H9 (cell line): Measurements from ENCODE around the gene GORASP1. TPM values are rescaled to one million over a fixed set of nuclear protein-coding genes. Genes with fewer than 3 reads are reported as not detected.

ENCODE experiments used
- DNase-seq: peaks from one replicate; pipeline ENCODE4 v3.0.0-alpha.2; 2017
- H2AFZ ChIP-seq: one replicate; pipeline ENCODE4 v1.6.1; 2013; ENCODE audit warnings: mild to moderate bottlenecking, low read length, control low read depth, moderate library complexity
- H2AK5ac ChIP-seq: 2 replicates; pipeline ENCODE4 v1.6.1; 2013; ENCODE audit warnings: low read length, control low read depth, mixed read lengths; ENCODE audit not compliant: insufficient read length
- H2BK120ac ChIP-seq: one replicate; pipeline ENCODE4 v1.6.1; 2013; ENCODE audit warnings: low read depth, mild to moderate bottlenecking, low read length, control low read depth, inconsistent platforms; ENCODE audit not compliant: poor library complexity, severe bottlenecking
- H2BK12ac ChIP-seq: 2 replicates; pipeline ENCODE4 v1.6.1; 2013; ENCODE audit warnings: low read length, control low read depth, mixed read lengths, low read depth; ENCODE audit not compliant: insufficient read length
- H2BK15ac ChIP-seq: 2 replicates; pipeline ENCODE4 v1.6.1; 2013; ENCODE audit warnings: low read depth, low read length, control low read depth
- H2BK20ac ChIP-seq: one replicate; pipeline ENCODE4 v1.6.1; 2013; ENCODE audit warnings: low read depth, mild to moderate bottlenecking, low read length, control low read depth, inconsistent platforms; ENCODE audit not compliant: poor library complexity, severe bottlenecking
- H2BK5ac ChIP-seq: 2 replicates; pipeline ENCODE4 v1.6.1; 2013; ENCODE audit warnings: low read length, control low read depth, mixed read lengths; ENCODE audit not compliant: insufficient read length
- H3K14ac ChIP-seq: 2 replicates; pipeline ENCODE4 v1.6.1; 2013; ENCODE audit warnings: low read length, control low read depth; ENCODE audit not compliant: insufficient read depth
- H3K18ac ChIP-seq: 2 replicates; pipeline ENCODE4 v1.6.1; 2013; ENCODE audit warnings: low read depth, mild to moderate bottlenecking, mixed read lengths, low read length, control low read depth; ENCODE audit not compliant: insufficient read length
- H3K23ac ChIP-seq: 2 replicates; pipeline ENCODE4 v1.6.1; 2013; ENCODE audit warnings: low read length, control low read depth, mixed read lengths, low read depth; ENCODE audit not compliant: insufficient read length
- H3K23me2 ChIP-seq: 2 replicates; pipeline ENCODE4 v1.6.1; 2013; ENCODE audit warnings: low read depth, mild to moderate bottlenecking, mixed read lengths, low read length, control low read depth; ENCODE audit not compliant: insufficient read length, poor library complexity, severe bottlenecking
- H3K27ac ChIP-seq: 2 replicates; pipeline ENCODE4 v1.5.1; 2013; ENCODE audit warnings: low read length, control low read depth, mixed read lengths, low read depth; ENCODE audit not compliant: insufficient read length
- H3K27me3 ChIP-seq: 2 replicates; pipeline ENCODE4 v1.6.1; 2013; ENCODE audit warnings: low read length, control low read depth, inconsistent platforms; ENCODE audit not compliant: insufficient read depth
- H3K4ac ChIP-seq: 2 replicates; pipeline ENCODE4 v1.6.1; 2013; ENCODE audit warnings: low read depth, mild to moderate bottlenecking, control low read depth, inconsistent platforms, low read length, moderate library complexity
- H3K4me1 ChIP-seq: 2 replicates; pipeline ENCODE4 v1.6.1; 2013; ENCODE audit warnings: low read length, control low read depth, inconsistent platforms; ENCODE audit not compliant: insufficient read depth
- H3K4me2 ChIP-seq: 2 replicates; pipeline ENCODE4 v1.6.1; 2013; ENCODE audit warnings: low read length, control low read depth, mixed read lengths; ENCODE audit not compliant: insufficient read length, insufficient read depth
- H3K56ac ChIP-seq: 2 replicates; pipeline ENCODE4 v1.6.1; 2013; ENCODE audit warnings: low read depth, mild to moderate bottlenecking, mixed read lengths, low read length, control low read depth; ENCODE audit not compliant: insufficient read length
- H3K79me1 ChIP-seq: 2 replicates; pipeline ENCODE4 v1.6.1; 2013; ENCODE audit warnings: low read depth, mild to moderate bottlenecking, moderate library complexity, low read length, control low read depth, inconsistent platforms; ENCODE audit not compliant: insufficient read depth, poor library complexity, severe bottlenecking
- H3K79me2 ChIP-seq: 2 replicates; pipeline ENCODE4 v1.6.1; 2013; ENCODE audit warnings: low read length, control low read depth, inconsistent platforms; ENCODE audit not compliant: insufficient read depth
- H3K9ac ChIP-seq: 2 replicates; pipeline ENCODE4 v1.6.1; 2013; ENCODE audit warnings: low read length, control low read depth, mixed read lengths; ENCODE audit not compliant: insufficient read length; ENCODE audit errors: extremely low read depth
- H3K9me3 ChIP-seq: one replicate; pipeline ENCODE4 v1.6.1; 2013; ENCODE audit warnings: low read depth, low read length, inconsistent platforms; ENCODE audit not compliant: control insufficient read depth
- H3T11ph ChIP-seq: one replicate; pipeline ENCODE4 v1.6.1; 2013; ENCODE audit warnings: mild to moderate bottlenecking, low read length, control low read depth, inconsistent platforms
- H4K20me1 ChIP-seq: one replicate; pipeline ENCODE4 v1.6.1; 2013; ENCODE audit not compliant: control insufficient read depth, insufficient read length, insufficient read depth
- H4K5ac ChIP-seq: 2 replicates; pipeline ENCODE4 v1.6.1; 2013; ENCODE audit warnings: low read depth, mild to moderate bottlenecking, mixed read lengths, low read length, control low read depth; ENCODE audit not compliant: insufficient read length
- H4K8ac ChIP-seq: replicated peaks from 2 replicates; pipeline ENCODE4 v1.6.1; 2013; ENCODE audit warnings: low read length, control low read depth, mixed read lengths, low read depth; ENCODE audit not compliant: insufficient read length
- H4K91ac ChIP-seq: 2 replicates; pipeline ENCODE4 v1.6.1; 2013; ENCODE audit warnings: low read depth, mild to moderate bottlenecking, moderate library complexity, mixed read lengths, low read length, control low read depth; ENCODE audit not compliant: insufficient read length
- H3K27ac Mint-ChIP-seq, 3 experiments: 2 replicates in 2 of 3; 3 replicates in 1 of 3; pipeline ENCODE4 v1.8.0; 2020 to 2021; ENCODE audit warnings: mixed read lengths in 3 of 3, mild to moderate bottlenecking in 1 of 3, moderate library complexity in 1 of 3
- H3K27me3 Mint-ChIP-seq: 2 replicates; pipeline ENCODE4 v1.8.0; 2021; ENCODE audit warnings: low read depth, mild to moderate bottlenecking, moderate library complexity, mixed read lengths
- H3K36me3 Mint-ChIP-seq, 3 experiments: 2 replicates in 2 of 3; 3 replicates in 1 of 3; pipeline ENCODE4 v1.8.0; 2020 to 2021; ENCODE audit warnings: low read depth in 3 of 3, mixed read lengths in 3 of 3; ENCODE audit not compliant: insufficient read depth in 1 of 3
- H3K4me1 Mint-ChIP-seq, 2 experiments: 2 replicates each; pipeline ENCODE4 v1.8.0; 2020; ENCODE audit warnings: mixed read lengths in 2 of 2
- H3K4me3 Mint-ChIP-seq, 2 experiments: 2 replicates in 1 of 2; 3 replicates in 1 of 2; pipeline ENCODE4 v1.8.0; 2020 to 2021; ENCODE audit warnings: mild to moderate bottlenecking in 2 of 2, mixed read lengths in 2 of 2, moderate library complexity in 1 of 2
- H3K9me3 Mint-ChIP-seq, 2 experiments: 2 replicates in 1 of 2; 3 replicates in 1 of 2; pipeline ENCODE4 v1.8.0; 2020; ENCODE audit warnings: mild to moderate bottlenecking in 2 of 2, mixed read lengths in 2 of 2, moderate library complexity in 1 of 2
- CTCF ChIP-seq: fragments of 200-600 bp; sonication (generic); conservative IDR thresholded peaks from 3 replicates; pipeline ENCODE4 v1.8.0; 2021; ENCODE audit warnings: antibody characterized with exemption, mild to moderate bottlenecking
- WGBS: extraction: QIAGEN DNeasy Blood & Tissue Kit; methylation state at CpG from one replicate; pipeline ENCODE4 v1.1.7; 2013; ENCODE audit warnings: missing lambda C conversion rate, low lambda C conversion rate, mixed read lengths; ENCODE audit not compliant: insufficient read length; ENCODE audit errors: extremely low coverage; 5-methylcytosine and 5-hydroxymethylcytosine counted together
- total RNA-seq: library from RNA; stranded (reverse); gene quantifications from 2 replicates; pipeline ENCODE4 v1.2.1, GENCODE V29; 2021

Gene GORASP1
- total RNA-seq, 1 experiment from 2014 or later, result 37.4 TPM

- DNase-seq, result peak; percentile 72
- peaks cover 74 to 81% of the 10 kb centered on the region in 2 experiments for H3K4me1 Mint-ChIP-seq
- Histone ChIP-seq H3K9ac (no peak overlapping the region), H3K79me2 (peaks cover 5% of the 10 kb centered on the region; the same call in 1 of the 2 replicates), H2AFZ (no peak overlapping the region), H3K27ac (peak overlapping the region; percentile 19), H3K23me2 (peaks cover 12% of the 10 kb centered on the region), H4K20me1 (no peaks in the 10 kb centered on the region), H3K4ac (no peak overlapping the region), H3K56ac (no peak overlapping the region), H3K23ac (no peak overlapping the region), H4K8ac (no peak overlapping the region), H3T11ph (no peak overlapping the region), H2AK5ac (no peak overlapping the region), H3K4me1 (peaks cover 22% of the 10 kb centered on the region; the same call in 1 of the 2 replicates), H3K14ac (no peak overlapping the region), H2BK20ac (no peak overlapping the region), H2BK15ac (no peak overlapping the region), H3K9me3 (no peaks in the 10 kb centered on the region), H4K91ac (no peak overlapping the region), H3K4me2 (peak overlapping the region; percentile 64), H2BK120ac (peak overlapping the region; percentile 6), H3K18ac (peak overlapping the region; percentile 66), H2BK12ac (no peak overlapping the region), H3K79me1 (no peaks in the 10 kb centered on the region), H2BK5ac (no peak overlapping the region), H3K27me3 (no peaks in the 10 kb centered on the region), H4K5ac (no peak overlapping the region)
- H3K36me3 Mint-ChIP-seq, result peaks cover under 1 to 14% (median 11%) of the 10 kb centered on the region in 3 experiments; a peak in 6 of 7 replicates
- peak overlapping the region; percentile 65 to 80 for H3K4me3 Mint-ChIP-seq
- H3K9me3 Mint-ChIP-seq, result no peaks in the 10 kb centered on the region; a peak in 2 of 5 replicates
- peaks cover 2% of the 10 kb centered on the region for H3K27me3 Mint-ChIP-seq
- WGBS, result no CpG with 5 or more reads among the region's 9 CpGs
- H3K27ac Mint-ChIP-seq, result peak overlapping the region; percentile 89 to 96 (median 92)
- 0 out of 3 replicates have a peak, but pooled peaks have one; percentile 6 for TF ChIP-seq CTCF
These were observed 43.6 kb upstream of the GORASP1 start for GRCh38 chr3:39150803-39151631.
